Measurements from ENCODE around the gene SLC18A3.

The SLC18A3 gene

DNA sequence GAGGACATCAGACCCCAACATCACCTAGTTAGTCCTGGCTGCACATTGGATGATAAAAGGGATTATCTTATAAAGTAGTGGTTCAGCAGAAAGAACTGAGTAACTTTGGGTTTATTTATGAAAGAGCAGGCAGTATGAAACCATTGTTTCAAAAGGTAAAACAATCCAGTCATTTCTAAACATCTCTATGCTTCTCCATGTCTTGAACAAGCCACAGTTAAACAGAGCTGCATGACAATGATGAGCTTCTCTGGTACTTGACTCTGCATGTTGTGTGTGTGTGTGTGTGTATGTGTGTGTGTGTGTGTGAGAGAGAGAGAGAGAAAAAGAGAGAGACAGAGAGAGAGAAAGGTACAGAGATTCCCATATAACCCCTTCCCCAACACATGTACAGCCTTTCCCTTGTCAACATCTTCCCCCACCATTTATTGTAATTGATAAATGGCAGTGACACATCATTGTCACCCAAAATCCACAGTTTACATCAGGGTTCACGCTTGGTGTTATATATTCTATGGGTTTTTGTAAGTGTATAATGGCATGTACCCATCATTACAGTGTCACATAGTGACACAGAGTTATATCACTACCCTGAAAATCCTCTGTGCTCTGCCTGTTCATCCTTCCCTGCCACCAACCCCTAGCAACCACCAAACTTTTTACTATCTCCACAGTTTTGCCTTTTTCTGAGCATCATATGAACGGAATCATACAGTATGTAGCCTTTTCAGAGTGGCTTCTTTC lies 32.8 kb upstream of the SLC18A3 start:
- Histone ChIP-seq H3K36me3 (ENCODE audit: control insufficient read depth in 2 of 2, insufficient read depth in 2 of 2, low read length in 2 of 2) (no peaks in the 10 kb centered on the region), H3K4me1 (ENCODE audit: control insufficient read depth, insufficient read depth, low read length) (no peaks in the 10 kb centered on the region), H3K4me3 (ENCODE audit: low read length in 2 of 2) (no peak overlapping the region), H3K27ac (ENCODE audit: low read length) (no peak overlapping the region), H3K27me3 (ENCODE audit: control insufficient read depth in 1 of 2, insufficient read depth in 2 of 2, low read length in 2 of 2) (peaks cover 0 to 2% of the 10 kb centered on the region in 2 donors), H3K9ac (ENCODE audit: low read length in 2 of 2) (no peak overlapping the region), H3K9me3 (ENCODE audit: control insufficient read depth in 2 of 2, low read length in 2 of 2) (no peaks in the 10 kb centered on the region)

DNA sequence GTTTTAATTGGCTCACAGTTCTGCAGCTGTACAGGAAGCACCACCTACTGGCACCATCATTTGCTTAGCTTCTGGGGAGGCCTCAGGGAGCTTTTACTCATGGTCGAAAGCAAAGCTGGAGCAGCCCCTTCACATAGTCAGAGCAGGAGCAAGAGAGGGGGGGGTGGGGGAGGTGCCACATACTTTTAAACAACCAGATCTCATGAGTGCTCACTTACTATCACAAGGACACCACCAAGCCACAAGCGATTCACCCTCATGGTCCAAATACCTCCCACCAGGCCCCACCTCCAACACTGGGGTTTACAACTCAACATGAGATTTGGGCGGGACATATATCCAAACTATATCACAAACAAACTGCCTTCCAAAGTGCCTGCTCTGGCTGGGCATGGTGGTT lies 31.7 kb upstream of the SLC18A3 start:
- H3K27ac ChIP-seq (ENCODE audit: low read length) = no peak overlapping the region
- H3K36me3 ChIP-seq (ENCODE audit: control insufficient read depth in 2 of 2, insufficient read depth in 2 of 2, low read length in 2 of 2) = no peaks in the 10 kb centered on the region
- H3K9ac ChIP-seq (ENCODE audit: low read length in 2 of 2) = no peak overlapping the region
- H3K9me3 ChIP-seq (ENCODE audit: control insufficient read depth in 2 of 2, low read length in 2 of 2) = no peaks in the 10 kb centered on the region
- H3K4me1 ChIP-seq (ENCODE audit: control insufficient read depth, insufficient read depth, low read length) = no peaks in the 10 kb centered on the region
- H3K4me3 ChIP-seq (ENCODE audit: low read length in 2 of 2) = no peak overlapping the region
- no peaks in the 10 kb centered on the region for H3K27me3 ChIP-seq (ENCODE audit: control insufficient read depth in 1 of 2, insufficient read depth in 2 of 2, low read length in 2 of 2)

DNA sequence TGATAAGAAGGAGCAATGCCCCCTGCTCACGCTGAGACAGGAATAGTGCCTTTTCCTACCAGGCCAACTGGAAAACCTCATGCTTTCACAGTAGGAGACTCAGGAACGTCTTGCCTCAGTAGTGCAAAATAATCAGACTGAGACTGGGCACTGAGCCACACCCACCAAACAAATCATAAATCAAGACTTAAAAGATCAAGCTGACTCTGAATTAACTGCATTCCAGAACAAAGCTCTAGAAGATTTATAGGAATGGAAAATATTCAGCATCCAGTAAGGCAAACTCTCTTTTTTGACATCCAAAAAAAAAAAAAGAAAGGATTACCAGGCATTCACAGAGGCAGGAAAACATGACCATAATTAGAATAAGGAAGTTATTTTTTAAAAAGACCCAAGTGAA lies 30.5 kb upstream of the SLC18A3 start:
- Histone ChIP-seq H3K4me1 (ENCODE audit: control insufficient read depth, insufficient read depth, low read length) (no peaks in the 10 kb centered on the region), H3K27me3 (ENCODE audit: control insufficient read depth in 1 of 2, insufficient read depth in 2 of 2, low read length in 2 of 2) (no peaks in the 10 kb centered on the region), H3K4me3 (ENCODE audit: low read length in 2 of 2) (no peak overlapping the region), H3K36me3 (ENCODE audit: control insufficient read depth in 2 of 2, insufficient read depth in 2 of 2, low read length in 2 of 2) (no peaks in the 10 kb centered on the region), H3K9ac (ENCODE audit: low read length in 2 of 2) (no peak overlapping the region), H3K9me3 (ENCODE audit: control insufficient read depth in 2 of 2, low read length in 2 of 2) (no peaks in the 10 kb centered on the region), H3K27ac (ENCODE audit: low read length) (no peak overlapping the region)

DNA sequence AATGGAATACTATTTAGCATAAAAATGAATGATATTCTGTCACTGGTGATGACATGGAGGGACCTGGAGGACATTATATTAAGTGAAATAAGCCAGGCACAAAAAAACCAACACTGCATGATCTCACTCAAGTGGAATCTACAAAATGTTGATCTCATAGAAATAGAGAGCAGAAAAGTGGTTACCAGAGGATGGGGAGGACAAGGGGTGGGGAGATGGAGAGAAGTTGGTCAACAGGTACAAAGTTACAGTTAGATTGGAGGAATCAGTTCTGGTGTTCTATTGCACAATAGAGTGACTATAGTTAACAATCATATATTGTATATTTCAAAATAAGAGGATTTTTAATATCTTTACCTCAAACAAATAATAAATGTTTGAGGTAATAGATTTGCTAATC lies 24.7 kb upstream of the SLC18A3 start:
- H3K27me3 ChIP-seq (ENCODE audit: control insufficient read depth in 1 of 2, insufficient read depth in 2 of 2, low read length in 2 of 2) = no peaks in the 10 kb centered on the region
- no peaks in the 10 kb centered on the region for H3K9me3 ChIP-seq (ENCODE audit: control insufficient read depth in 2 of 2, low read length in 2 of 2)
- H3K27ac ChIP-seq (ENCODE audit: low read length) = no peak overlapping the region
- no peaks in the 10 kb centered on the region for H3K4me1 ChIP-seq (ENCODE audit: control insufficient read depth, insufficient read depth, low read length)
- H3K4me3 ChIP-seq (ENCODE audit: low read length in 2 of 2) = no peak overlapping the region
- no peak overlapping the region for H3K9ac ChIP-seq (ENCODE audit: low read length in 2 of 2)
- no peaks in the 10 kb centered on the region for H3K36me3 ChIP-seq (ENCODE audit: control insufficient read depth in 2 of 2, insufficient read depth in 2 of 2, low read length in 2 of 2)

DNA sequence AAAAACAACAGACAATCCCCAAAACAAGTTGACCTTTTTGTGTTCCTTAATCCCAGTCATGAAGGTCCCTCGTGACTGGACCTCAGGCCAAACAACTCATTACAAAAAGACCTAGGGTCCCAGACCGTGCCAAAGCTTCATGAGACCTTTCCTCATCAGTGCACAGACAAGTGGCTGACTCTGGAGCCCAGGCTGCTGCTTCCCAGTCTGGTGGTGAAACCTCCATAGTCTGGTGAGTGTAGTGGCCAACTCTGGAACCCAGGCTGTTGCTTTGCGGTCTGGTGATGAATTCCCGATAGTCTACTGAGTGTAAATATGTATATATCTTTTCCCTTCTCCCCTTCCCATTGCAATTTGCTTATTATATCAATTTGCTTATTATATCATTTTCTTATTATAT lies 22.1 kb upstream of the SLC18A3 start:
- no peak overlapping the region for H3K9ac ChIP-seq (ENCODE audit: low read length in 2 of 2)
- H3K27me3 ChIP-seq (ENCODE audit: control insufficient read depth in 1 of 2, insufficient read depth in 2 of 2, low read length in 2 of 2) = peaks cover 0 to 5% of the 10 kb centered on the region in 2 donors
- no peaks in the 10 kb centered on the region for H3K4me1 ChIP-seq (ENCODE audit: control insufficient read depth, insufficient read depth, low read length)
- H3K4me3 ChIP-seq (ENCODE audit: low read length in 2 of 2) = no peak overlapping the region
- H3K36me3 ChIP-seq (ENCODE audit: control insufficient read depth in 2 of 2, insufficient read depth in 2 of 2, low read length in 2 of 2) = no peaks in the 10 kb centered on the region
- no peaks in the 10 kb centered on the region for H3K9me3 ChIP-seq (ENCODE audit: control insufficient read depth in 2 of 2, low read length in 2 of 2)
- H3K27ac ChIP-seq (ENCODE audit: low read length) = no peak overlapping the region

DNA sequence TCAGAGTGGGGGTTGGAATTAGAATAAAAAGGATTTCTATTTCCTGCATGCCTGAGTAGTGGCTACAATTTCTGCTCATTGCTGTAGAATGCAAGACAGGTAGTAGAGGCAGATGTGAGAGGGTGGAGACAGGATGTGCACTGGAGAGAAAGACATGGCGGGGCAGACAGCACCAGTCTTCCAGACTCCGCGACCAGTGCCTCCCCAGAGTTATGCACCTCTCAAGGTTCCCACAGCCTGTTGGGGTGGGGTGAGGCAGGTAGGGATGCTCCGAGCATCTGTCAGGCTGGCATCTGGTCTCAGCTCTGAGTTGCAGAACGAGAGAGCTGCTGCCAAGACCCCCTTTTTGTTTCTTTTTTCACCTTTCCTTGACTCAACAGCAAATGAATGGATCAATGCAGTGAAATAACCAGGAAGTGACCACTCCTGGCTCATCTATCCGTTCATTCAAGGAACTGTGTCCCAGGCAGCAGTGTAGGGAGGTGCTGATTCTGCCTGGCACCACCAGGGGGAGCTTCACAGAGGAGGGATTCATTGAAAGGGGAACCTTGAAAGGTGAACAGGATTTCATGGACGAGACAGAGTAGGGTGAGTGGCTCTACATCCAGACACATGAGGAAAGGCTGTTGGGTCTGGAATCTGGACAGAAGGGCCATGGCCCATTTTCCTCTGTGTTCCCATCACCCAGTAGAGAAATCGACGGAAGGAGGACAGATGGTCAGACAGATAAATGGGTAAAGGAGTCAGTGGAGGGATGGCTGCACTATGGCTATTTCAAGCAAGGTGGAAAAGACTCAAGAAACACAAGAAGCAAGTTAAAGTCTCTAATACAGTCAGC lies 17.2 kb upstream of the SLC18A3 start:
- H3K4me3 ChIP-seq (ENCODE audit: low read length in 2 of 2) = no peak overlapping the region
- H3K36me3 ChIP-seq (ENCODE audit: control insufficient read depth in 2 of 2, insufficient read depth in 2 of 2, low read length in 2 of 2) = no peaks in the 10 kb centered on the region
- no peaks in the 10 kb centered on the region for H3K9me3 ChIP-seq (ENCODE audit: control insufficient read depth in 2 of 2, low read length in 2 of 2)
- no peak overlapping the region for H3K9ac ChIP-seq (ENCODE audit: low read length in 2 of 2)
- no peaks in the 10 kb centered on the region for H3K4me1 ChIP-seq (ENCODE audit: control insufficient read depth, insufficient read depth, low read length)
- H3K27ac ChIP-seq (ENCODE audit: low read length) = no peak overlapping the region
- peaks cover 4 to 16% of the 10 kb centered on the region in 2 donors for H3K27me3 ChIP-seq (ENCODE audit: control insufficient read depth in 1 of 2, insufficient read depth in 2 of 2, low read length in 2 of 2)

DNA sequence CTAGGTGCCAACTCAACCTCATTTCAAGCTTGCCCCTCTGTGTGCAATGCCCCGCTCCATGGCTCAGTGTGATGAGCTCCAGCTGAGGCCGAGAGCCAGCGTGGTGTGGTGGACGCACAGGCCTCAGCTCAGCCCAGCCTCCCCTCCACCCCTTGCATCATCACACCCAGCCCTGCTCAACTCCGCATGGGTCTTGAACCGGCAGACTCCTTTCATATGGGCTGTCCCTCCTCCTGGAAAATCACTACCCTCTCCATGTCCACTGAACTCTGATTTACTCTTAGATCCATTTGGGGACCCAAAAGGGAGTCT lies 16.6 kb upstream of the SLC18A3 start:
- Histone ChIP-seq H3K27me3 (ENCODE audit: control insufficient read depth in 1 of 2, insufficient read depth in 2 of 2, low read length in 2 of 2) (peaks cover 10 to 16% of the 10 kb centered on the region in 2 donors), H3K9me3 (ENCODE audit: control insufficient read depth in 2 of 2, low read length in 2 of 2) (no peaks in the 10 kb centered on the region), H3K4me1 (ENCODE audit: control insufficient read depth, insufficient read depth, low read length) (no peaks in the 10 kb centered on the region), H3K9ac (ENCODE audit: low read length in 2 of 2) (no peak overlapping the region), H3K36me3 (ENCODE audit: control insufficient read depth in 2 of 2, insufficient read depth in 2 of 2, low read length in 2 of 2) (no peaks in the 10 kb centered on the region), H3K4me3 (ENCODE audit: low read length in 2 of 2) (no peak overlapping the region), H3K27ac (ENCODE audit: low read length) (no peak overlapping the region)

DNA sequence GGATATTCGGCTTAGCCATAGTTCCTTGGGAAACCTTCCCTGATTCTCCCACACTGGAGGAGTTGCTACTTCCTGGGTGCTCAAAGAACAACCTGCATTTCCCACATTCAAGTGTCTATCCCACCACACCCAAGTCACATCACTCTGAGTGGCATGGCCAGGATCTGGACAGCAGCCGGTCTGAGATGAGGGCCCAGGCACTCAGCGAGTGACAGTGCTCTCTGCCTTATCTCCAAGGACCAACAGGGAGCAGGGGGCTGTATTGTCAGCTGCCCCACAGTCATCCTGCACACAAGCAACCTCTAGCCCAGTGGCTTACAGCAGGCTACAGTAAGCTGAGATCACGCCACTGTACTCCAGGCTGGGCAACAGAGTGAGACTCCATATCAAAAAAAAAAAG lies 16.1 kb upstream of the SLC18A3 start:
- Histone ChIP-seq H3K4me1 (ENCODE audit: control insufficient read depth, insufficient read depth, low read length) (no peaks in the 10 kb centered on the region), H3K9me3 (ENCODE audit: control insufficient read depth in 2 of 2, low read length in 2 of 2) (no peaks in the 10 kb centered on the region), H3K27me3 (ENCODE audit: control insufficient read depth in 1 of 2, insufficient read depth in 2 of 2, low read length in 2 of 2) (peaks cover 10 to 16% of the 10 kb centered on the region in 2 donors), H3K4me3 (ENCODE audit: low read length in 2 of 2) (no peak overlapping the region), H3K36me3 (ENCODE audit: control insufficient read depth in 2 of 2, insufficient read depth in 2 of 2, low read length in 2 of 2) (no peaks in the 10 kb centered on the region), H3K9ac (ENCODE audit: low read length in 2 of 2) (no peak overlapping the region), H3K27ac (ENCODE audit: low read length) (no peak overlapping the region)

DNA sequence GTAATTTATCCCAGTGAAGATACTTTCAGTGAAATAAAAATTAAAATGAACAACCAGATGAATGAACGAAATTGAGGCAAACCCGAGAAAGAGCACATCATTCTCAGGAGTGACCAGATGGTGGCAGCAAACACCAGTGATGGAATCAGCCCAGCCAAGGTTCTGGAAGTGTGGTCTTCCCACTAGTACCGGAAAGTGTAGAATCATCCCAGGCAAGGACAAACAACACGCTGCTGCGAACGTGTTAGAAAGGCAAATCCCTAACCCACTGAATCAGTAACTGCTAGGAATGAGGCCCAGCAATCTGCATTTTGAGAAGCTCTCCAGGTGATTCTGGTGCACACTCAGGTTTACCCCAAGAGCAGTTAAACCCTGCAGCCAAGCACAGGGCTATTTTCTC lies 15.5 kb upstream of the SLC18A3 start:
- Histone ChIP-seq H3K36me3 (ENCODE audit: control insufficient read depth in 2 of 2, insufficient read depth in 2 of 2, low read length in 2 of 2) (no peaks in the 10 kb centered on the region), H3K9ac (ENCODE audit: low read length in 2 of 2) (no peak overlapping the region), H3K9me3 (ENCODE audit: control insufficient read depth in 2 of 2, low read length in 2 of 2) (no peaks in the 10 kb centered on the region), H3K27ac (ENCODE audit: low read length) (no peak overlapping the region), H3K27me3 (ENCODE audit: control insufficient read depth in 1 of 2, insufficient read depth in 2 of 2, low read length in 2 of 2) (peaks cover 10 to 17% of the 10 kb centered on the region in 2 donors), H3K4me3 (ENCODE audit: low read length in 2 of 2) (no peak overlapping the region), H3K4me1 (ENCODE audit: control insufficient read depth, insufficient read depth, low read length) (no peaks in the 10 kb centered on the region)

DNA sequence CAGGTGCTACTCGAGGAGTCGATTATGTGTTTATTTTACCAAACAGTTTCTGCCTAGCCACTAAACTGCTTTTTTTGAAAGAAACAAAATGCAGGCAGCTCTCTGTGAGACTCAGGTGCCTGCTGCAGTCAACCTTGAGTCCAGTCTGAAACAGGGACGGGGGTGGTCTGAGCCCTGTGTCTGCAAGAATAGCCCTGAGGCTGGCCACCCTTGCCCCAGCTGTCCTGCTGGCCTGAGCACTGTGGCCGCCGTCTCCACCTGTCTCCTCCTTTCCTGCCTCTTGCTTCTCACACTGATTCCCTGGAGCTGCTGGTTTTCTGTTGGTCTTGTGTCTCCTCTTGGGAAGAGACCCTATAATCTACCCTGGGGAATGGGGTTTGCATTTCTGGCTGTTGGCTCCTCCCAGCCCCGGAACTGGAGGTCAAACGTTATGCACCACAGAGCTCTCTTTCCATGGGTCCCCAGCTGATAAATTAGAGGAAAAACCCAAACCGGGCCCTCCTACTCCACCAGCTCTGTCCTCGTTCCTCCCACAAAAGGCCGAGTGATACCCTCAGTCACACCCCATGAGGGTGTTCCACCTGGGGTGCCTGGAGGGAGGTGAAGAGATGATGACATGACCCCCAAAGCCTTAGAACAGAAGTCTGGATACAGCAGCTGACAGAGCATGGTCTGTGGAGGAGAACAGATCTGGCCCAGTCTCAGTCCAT lies 15.0 kb upstream of the SLC18A3 start:
- Histone ChIP-seq H3K9ac (ENCODE audit: low read length in 2 of 2) (no peak overlapping the region), H3K36me3 (ENCODE audit: control insufficient read depth in 2 of 2, insufficient read depth in 2 of 2, low read length in 2 of 2) (no peaks in the 10 kb centered on the region), H3K4me3 (ENCODE audit: low read length in 2 of 2) (no peak overlapping the region), H3K27me3 (ENCODE audit: control insufficient read depth in 1 of 2, insufficient read depth in 2 of 2, low read length in 2 of 2) (peaks cover 10 to 22% of the 10 kb centered on the region in 2 donors), H3K4me1 (ENCODE audit: control insufficient read depth, insufficient read depth, low read length) (no peaks in the 10 kb centered on the region), H3K27ac (ENCODE audit: low read length) (no peak overlapping the region), H3K9me3 (ENCODE audit: control insufficient read depth in 2 of 2, low read length in 2 of 2) (no peaks in the 10 kb centered on the region)

Data from stomach smooth muscle (tissue), 2 donors.